Measurements from ENCODE around the gene OR2AK2.

OR2AK2 gene

GRCh38 chr1:247992986-247993385, 28.0 kb downstream of the OR2AK2 start:
- no peak for TF ChIP-seq CTCF (IDR thresholded peaks at IDR 0.05)

GRCh38 chr1:247998811-247999210, 33.8 kb downstream of the OR2AK2 start:
- no peak for TF ChIP-seq CTCF (IDR thresholded peaks at IDR 0.05)

- no peak for TF ChIP-seq CTCF (IDR thresholded peaks at IDR 0.05)
These were observed 35.1 kb downstream of the OR2AK2 start for GRCh38 chr1:248000169-248000568.

- TF ChIP-seq CTCF (IDR thresholded peaks at IDR 0.05): no peak
These were observed 42.7 kb downstream of the OR2AK2 start for GRCh38 chr1:248007778-248008177.

GRCh38 chr1:248009681-248010080, 44.6 kb downstream of the OR2AK2 start:
- TF ChIP-seq CTCF (IDR thresholded peaks at IDR 0.05): no peak

- TF ChIP-seq CTCF (IDR thresholded peaks at IDR 0.05): no peak
These were observed 48.2 kb downstream of the OR2AK2 start, which contains the start of gene OR2L5 for GRCh38 chr1:248013229-248013710. Gene OR2L5, plus strand, starts transcription at chr1:248013660. Its CDS starts 8,288 bp downstream, at chr1:248021948.

GRCh38 chr1:248015803-248016202, 50.8 kb downstream of the OR2AK2 start:
- TF ChIP-seq CTCF (IDR thresholded peaks at IDR 0.05): no peak
